Stomach (tissue), 9 donors: ENCODE results near the gene ZBTB44. TPM values are rescaled to one million over a fixed set of nuclear protein-coding genes. Genes with fewer than 3 reads are reported as not detected.

Experiments used
- DNase-seq, 2 donors: peaks; one replicate each; pipeline versions ENCODE4 v3.0.0 to v3.0.0-alpha.2; 2013 to 2019
- H3K27ac ChIP-seq, 5 donors: fragments of 200-600 bp in 4 of 5; sonication (generic) in 4 of 5; one replicate each; pipeline ENCODE4 v1.5.1; 2013 to 2019; ENCODE audit warnings: mild to moderate bottlenecking in 1 of 5, moderate library complexity in 1 of 5
- H3K27me3 ChIP-seq, 3 donors: fragments of 200-600 bp; sonication (generic); one replicate each; pipeline ENCODE4 v1.5.1; 2017 to 2019; ENCODE audit warnings: mixed run types in 1 of 3
- H3K36me3 ChIP-seq, 4 donors: fragments of 200-600 bp; sonication (generic); 1 replicate in 3 of 4; 2 replicates in 1 of 4; pipeline ENCODE4 v1.5.1; 2016 to 2019
- H3K4me1 ChIP-seq, 4 donors: fragments of 200-600 bp; sonication (generic); one replicate each; pipeline ENCODE4 v1.5.1; 2016 to 2019
- H3K4me3 ChIP-seq, 4 donors: fragments of 200-600 bp; sonication (generic) in 3 of 4; one replicate each; pipeline ENCODE4 v1.5.1; 2016 to 2019; ENCODE audit warnings: mild to moderate bottlenecking in 1 of 4
- H3K9me3 ChIP-seq, 4 donors: fragments of 200-600 bp; sonication (generic); one replicate each; pipeline ENCODE4 v1.5.1; 2016 to 2019
- EP300 ChIP-seq: sonication (generic); formaldehyde crosslinking; IDR thresholded peaks from one replicate; pipeline ENCODE4 v1.6.1; 2017; ENCODE audit warnings: antibody characterized with exemption
- POLR2A ChIP-seq, 4 donors: fragments of 450-650 bp; IDR thresholded peaks; one replicate each; pipeline ENCODE4 v1.6.1; 2016; ENCODE audit warnings: antibody characterized with exemption in 4 of 4, control low read depth in 2 of 4, mild to moderate bottlenecking in 1 of 4, moderate library complexity in 1 of 4
- POLR2AphosphoS5 ChIP-seq, 3 donors: sonication (generic); formaldehyde crosslinking; IDR thresholded peaks; one replicate each; pipeline ENCODE4 v1.6.1; 2016; ENCODE audit warnings: antibody characterized with exemption in 3 of 3
- WGBS, 5 donors: extraction: QIAGEN DNeasy Blood & Tissue Kit in 3 of 5; methylation state at CpG; one replicate each; pipeline versions ENCODE4 v1.1.5 to v1.1.7; 2013 to 2018; 5-methylcytosine and 5-hydroxymethylcytosine counted together
- intact Hi-C: fragments of 100-400 bp; cut with DNase I; formaldehyde crosslinking; loops from one replicate; pipeline ENCODE4 v1.15.1; 2023; ENCODE audit warnings: low total_unique reads
- polyA plus RNA-seq, 3 donors: library from polyadenylated mRNA; stranded (reverse); fragments of 200-250 nt; gene quantifications; one replicate each; pipeline ENCODE4 v1.2.3, GENCODE V29; 2013
- total RNA-seq, 5 donors: library from RNA; depleted of rRNA; stranded (reverse); fragments of >200 nt; gene quantifications; one replicate each; pipeline versions ENCODE4 v1.1.0 to v1.2.3, GENCODE V29; 2014 to 2016
- TF ChIP-seq, protein P1 (sequence below), 7 experiments: fragments of 450-650 bp in 4 of 7; fragments of 200-600 bp in 3 of 7; sonication (generic) in 3 of 7; IDR thresholded peaks; one replicate each; pipeline ENCODE4 v1.5.1; 2016 to 2019; ENCODE audit warnings: antibody characterized with exemption in 7 of 7, control low read depth in 2 of 7, mild to moderate bottlenecking in 1 of 7
- donor health status: healthy with polysubstance abuse.
- donor health status: Bipolar disorder and iron deficiency.
- donor health status: healthy.

Gene ZBTB44
- total and polyA plus RNA-seq, 8 donors = 8.4 to 123 (median 35.9) TPM

DNA sequence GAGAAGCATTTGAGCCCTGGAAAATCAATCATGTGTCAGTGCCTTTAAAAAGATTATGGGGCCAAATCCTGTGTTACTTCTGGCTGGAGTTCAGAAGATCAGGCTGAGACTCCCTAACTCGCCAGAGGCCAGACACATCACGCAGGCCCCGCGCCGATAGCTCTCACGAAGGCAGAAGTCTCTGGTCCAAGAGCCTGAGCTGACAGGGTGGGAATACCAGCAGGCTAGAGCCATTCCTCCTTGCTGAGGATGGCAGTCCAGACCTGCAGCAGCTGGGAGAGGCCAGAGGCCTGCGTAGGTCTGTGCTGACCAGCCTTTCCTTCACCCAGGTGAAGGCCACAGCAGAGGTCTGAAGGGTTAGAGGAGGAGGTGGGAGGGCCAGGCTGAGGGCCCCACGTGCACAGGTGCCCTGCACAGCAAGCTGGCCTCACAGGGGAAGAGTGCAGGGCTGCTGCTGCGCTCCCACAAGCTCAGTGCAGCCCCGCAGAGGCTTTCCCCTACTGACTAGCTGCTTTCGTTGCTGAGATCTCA is 102.2 kb downstream of the ZBTB44 start:
- intact Hi-C loops = loop anchor here (10.0 kb wide), 1 partner anchor 652 kb away; no protein-coding TSS in a partner anchor
- Histone ChIP-seq H3K36me3 (peaks cover 0 to 38% (median 32%) of the 10 kb centered on the region in 4 donors), H3K4me1 (peaks cover 8 to 16% (median 9%) of the 10 kb centered on the region in 4 donors), H3K4me3 (no peak overlapping the region), H3K9me3 (no peaks in the 10 kb centered on the region), H3K27me3 (peaks cover 0 to 4% (median 0%) of the 10 kb centered on the region in 3 donors), H3K27ac (peak overlapping the region in 1 of 5 donors; percentile 52)
- 60 to 78% (median 71%) methylated on average over 11 of the region's 11 CpGs for WGBS, 5 donors
- peak; percentile 10 to 22 for DNase-seq
- TF ChIP-seq, protein P1, sequence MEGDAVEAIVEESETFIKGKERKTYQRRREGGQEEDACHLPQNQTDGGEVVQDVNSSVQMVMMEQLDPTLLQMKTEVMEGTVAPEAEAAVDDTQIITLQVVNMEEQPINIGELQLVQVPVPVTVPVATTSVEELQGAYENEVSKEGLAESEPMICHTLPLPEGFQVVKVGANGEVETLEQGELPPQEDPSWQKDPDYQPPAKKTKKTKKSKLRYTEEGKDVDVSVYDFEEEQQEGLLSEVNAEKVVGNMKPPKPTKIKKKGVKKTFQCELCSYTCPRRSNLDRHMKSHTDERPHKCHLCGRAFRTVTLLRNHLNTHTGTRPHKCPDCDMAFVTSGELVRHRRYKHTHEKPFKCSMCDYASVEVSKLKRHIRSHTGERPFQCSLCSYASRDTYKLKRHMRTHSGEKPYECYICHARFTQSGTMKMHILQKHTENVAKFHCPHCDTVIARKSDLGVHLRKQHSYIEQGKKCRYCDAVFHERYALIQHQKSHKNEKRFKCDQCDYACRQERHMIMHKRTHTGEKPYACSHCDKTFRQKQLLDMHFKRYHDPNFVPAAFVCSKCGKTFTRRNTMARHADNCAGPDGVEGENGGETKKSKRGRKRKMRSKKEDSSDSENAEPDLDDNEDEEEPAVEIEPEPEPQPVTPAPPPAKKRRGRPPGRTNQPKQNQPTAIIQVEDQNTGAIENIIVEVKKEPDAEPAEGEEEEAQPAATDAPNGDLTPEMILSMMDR (IDR thresholded peaks at IDR 0.05) = no peak
- TF ChIP-seq POLR2AphosphoS5 (IDR thresholded peaks at IDR 0.05) = no peak
- no peak for TF ChIP-seq POLR2A (IDR thresholded peaks at IDR 0.05)
- no peak for TF ChIP-seq EP300

GRCh38 chr11:130211781-130212401 is 102.8 kb downstream of the ZBTB44 start:
- H3K4me1 ChIP-seq = peaks cover 8 to 16% (median 9%) of the 10 kb centered on the region in 4 donors
- 76 to 93% (median 84%) methylated on average over 6 to 19 of the region's 19 CpGs for WGBS, 5 donors
- peaks cover 0 to 4% (median 0%) of the 10 kb centered on the region in 3 donors for H3K27me3 ChIP-seq
- no peaks in the 10 kb centered on the region for H3K9me3 ChIP-seq
- no peak overlapping the region for H3K4me3 ChIP-seq
- DNase-seq = peak; percentile 4 to 20
- intact Hi-C loops = loop anchor here (10.0 kb wide), 1 partner anchor 653 kb away; no protein-coding TSS in a partner anchor
- peak overlapping the region in 1 of 5 donors; percentile 57 for H3K27ac ChIP-seq
- peaks cover 0 to 44% (median 35%) of the 10 kb centered on the region in 4 donors for H3K36me3 ChIP-seq
- no peak for TF ChIP-seq POLR2A (IDR thresholded peaks at IDR 0.05)
- TF ChIP-seq POLR2AphosphoS5 (IDR thresholded peaks at IDR 0.05) = no peak
- TF ChIP-seq, protein P1 (IDR thresholded peaks at IDR 0.05) = no peak
- no peak for TF ChIP-seq EP300

- peaks cover 8 to 16% (median 9%) of the 10 kb centered on the region in 4 donors for H3K4me1 ChIP-seq
- peaks cover 0 to 4% (median 0%) of the 10 kb centered on the region in 3 donors for H3K27me3 ChIP-seq
- H3K9me3 ChIP-seq = no peaks in the 10 kb centered on the region
- 58 to 78% (median 65%) methylated on average over 3 of the region's 3 CpGs for WGBS, 5 donors
- TF ChIP-seq POLR2A (IDR thresholded peaks at IDR 0.05) = no peak
- no peak for TF ChIP-seq POLR2AphosphoS5 (IDR thresholded peaks at IDR 0.05)
- TF ChIP-seq, protein P1 (IDR thresholded peaks at IDR 0.05) = no peak
- peaks cover 0 to 46% (median 36%) of the 10 kb centered on the region in 4 donors for H3K36me3 ChIP-seq
- DNase-seq = peak in 1 of 2 donors; percentile 1
- intact Hi-C loops = loop anchor here (10.0 kb wide), 1 partner anchor 654 kb away; no protein-coding TSS in a partner anchor
- H3K4me3 ChIP-seq = no peak overlapping the region
- peak overlapping the region in 1 of 5 donors; percentile 57 for H3K27ac ChIP-seq
These were observed 103.6 kb downstream of the ZBTB44 start for GRCh38 chr11:130211144-130211543.

GRCh38 chr11:130209954-130210854 is 104.5 kb downstream of the ZBTB44 start:
- DNase-seq = peak; percentile 3 to 23
- Histone ChIP-seq H3K27ac (peak overlapping the region in 2 of 5 donors; percentile 69 to 89), H3K27me3 (peaks cover 0 to 4% (median 0%) of the 10 kb centered on the region in 3 donors), H3K4me3 (no peak overlapping the region), H3K4me1 (peaks cover 8 to 16% (median 9%) of the 10 kb centered on the region in 4 donors), H3K9me3 (no peaks in the 10 kb centered on the region), H3K36me3 (peaks cover 0 to 52% (median 37%) of the 10 kb centered on the region in 4 donors)
- intact Hi-C loops = loop anchor here (10.0 kb wide), 2 partner anchors 215 to 655 kb away; partner anchors contain the start of gene ADAMTS8
- TF ChIP-seq POLR2AphosphoS5 (IDR thresholded peaks at IDR 0.05) (no peak), POLR2A (IDR thresholded peaks at IDR 0.05) (no peak), EP300 (no peak)
- TF ChIP-seq, protein P1 (IDR thresholded peaks at IDR 0.05) = no peak
- WGBS, 5 donors = 87 to 90% (median 88%) methylated on average over 22 to 23 of the region's 23 CpGs
